ENCODE data around the gene MYZAP. TPM values are rescaled to one million over a fixed set of nuclear protein-coding genes. Genes with fewer than 3 reads are reported as not detected.

MYZAP gene
- polyA plus RNA-seq, 2 of the 4 experiments (the other 2 are of a cell fraction), result 1.2 to 2.4 TPM

DNA sequence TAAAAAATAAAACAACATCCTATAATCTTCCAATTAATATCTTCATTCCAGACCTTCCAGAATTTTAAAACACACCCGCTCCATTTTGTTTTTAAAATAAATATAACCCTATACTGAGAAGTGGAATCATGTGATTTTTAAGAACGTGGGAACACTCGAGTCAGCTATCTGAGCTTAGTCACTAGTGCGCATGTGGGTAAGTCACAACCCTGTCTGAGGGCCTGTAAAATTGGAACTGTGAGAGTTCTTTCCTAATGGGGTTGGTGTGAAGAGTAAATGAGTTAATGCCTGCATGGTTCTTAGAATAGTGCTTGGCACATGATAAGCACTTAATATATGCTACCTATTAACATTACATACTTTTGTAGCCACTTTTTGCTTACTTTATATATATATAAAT lies 95.0 kb downstream of the MYZAP start:
- no peaks in the 10 kb centered on the region for H3K9me3 ChIP-seq
- WGBS (ENCODE audit: missing lambda C conversion rate), result 79% methylated on average over 4 of the region's 4 CpGs
- no peak overlapping the region for H3K4me2 ChIP-seq
- DNase-seq (ENCODE audit: low read depth in 1 of 2, low spot score in 1 of 2) (no peak), FAIRE-seq (no peak), ATAC-seq (no peak)
- no peaks in the 10 kb centered on the region for H3K4me1 ChIP-seq
- H3K4me3 ChIP-seq, result no peak overlapping the region
- POLR2A ChIA-PET, result no interaction called here
- CTCF ChIA-PET, result interaction anchor here (0.9 kb wide), 1 partner anchor 129 kb away, joined by 3 read pairs; no protein-coding TSS in a partner anchor
- no peak for TF ChIP-seq RAD21 (conservative IDR thresholded peaks at IDR 0.05 in 1 of 2, IDR thresholded peaks at IDR 0.05 in 1 of 2)
- TF ChIP-seq POLR2A (IDR thresholded peaks at IDR 0.05; ENCODE audit: low read length), result no peak
- TF ChIP-seq MAFK (IDR thresholded peaks at IDR 0.05; ENCODE audit: partially characterized antibody), result no peak
- no peak for TF ChIP-seq PHF8 (IDR thresholded peaks at IDR 0.05; ENCODE audit: borderline replicate concordance, low read depth)
- TF ChIP-seq JUNB (IDR thresholded peaks at IDR 0.05), result no peak
- TF ChIP-seq JUN (IDR thresholded peaks at IDR 0.05), result no peak
- TF ChIP-seq TP53 (CRISPR knock-in tag; IDR thresholded peaks at IDR 0.05), result no peak
- TF ChIP-seq HOXB5 (CRISPR knock-in tag; IDR thresholded peaks at IDR 0.05), result no peak
- TF ChIP-seq ELK1 (IDR thresholded peaks at IDR 0.05; ENCODE audit: low read depth, low read length), result no peak
- TF ChIP-seq ATOH8 (CRISPR knock-in tag; IDR thresholded peaks at IDR 0.05; ENCODE audit: low read depth), result no peak
- no peak for TF ChIP-seq POLR2AphosphoS2 (conservative IDR thresholded peaks at IDR 0.05; ENCODE audit: low read length)
- no peak for TF ChIP-seq ZFP36 (IDR thresholded peaks at IDR 0.05; ENCODE audit: borderline replicate concordance, partially characterized antibody)
- no peak for TF ChIP-seq NFE2L2 (conservative IDR thresholded peaks at IDR 0.05; ENCODE audit: low read length)
- TF ChIP-seq CHD4 (IDR thresholded peaks at IDR 0.05; ENCODE audit: borderline replicate concordance), result no peak
- no peak overlapping the region for H3K27ac ChIP-seq

DNA sequence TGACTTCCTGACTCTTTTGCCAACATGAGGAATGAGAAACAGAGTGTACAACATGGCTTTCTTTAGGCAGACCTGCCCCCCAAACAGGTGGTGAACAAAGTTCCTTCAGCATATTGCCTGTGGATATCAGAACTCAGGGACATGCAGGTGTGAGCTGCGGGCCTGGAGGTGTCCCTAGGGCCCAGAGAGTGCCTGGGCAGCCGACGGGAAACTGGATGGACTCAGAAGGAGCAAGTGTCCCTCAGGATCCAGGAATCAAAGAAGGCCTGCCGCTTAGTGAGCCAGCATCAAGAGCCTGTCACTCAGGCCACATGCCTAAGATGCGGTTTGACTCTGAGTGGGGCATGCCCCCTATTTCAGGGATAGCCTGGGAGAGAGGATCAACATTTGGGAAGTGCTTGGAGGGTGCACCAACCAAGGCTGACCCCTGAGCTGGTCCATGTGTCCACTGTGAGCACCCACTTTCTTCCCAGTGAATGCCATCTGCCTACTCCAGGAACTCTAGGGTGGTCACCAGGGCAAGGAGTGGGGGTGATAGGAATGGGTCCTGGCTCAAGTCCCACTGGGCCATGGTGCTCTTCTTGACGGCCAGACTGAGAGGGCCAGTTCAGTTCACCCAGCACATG lies 98.8 kb downstream of the MYZAP start:
- FAIRE-seq (no peak), ATAC-seq (0 out of 6 replicates have a peak, but pooled peaks of 1 of the 2 experiments have one; percentile 39), DNase-seq (ENCODE audit: low read depth in 1 of 2, low spot score in 1 of 2) (no peak)
- WGBS (ENCODE audit: missing lambda C conversion rate), result 69% methylated on average over 6 of the region's 6 CpGs
- POLR2A ChIA-PET, result no interaction called here
- TF ChIP-seq MAZ (IDR thresholded peaks at IDR 0.05; ENCODE audit: borderline replicate concordance, low read depth, low read length) (no peak), HOXB13 (CRISPR knock-in tag; IDR thresholded peaks at IDR 0.05; ENCODE audit: low read depth) (no peak), KDM1A (IDR thresholded peaks at IDR 0.05; ENCODE audit: low read depth) (no peak), HDAC2 (IDR thresholded peaks at IDR 0.05) (no peak), BCL3 (IDR thresholded peaks at IDR 0.05) (no peak), NR3C1 (IDR thresholded peaks at IDR 0.05) (no peak), PHF8 (IDR thresholded peaks at IDR 0.05; ENCODE audit: borderline replicate concordance, low read depth) (no peak)
- Histone ChIP-seq H3K9me3 (no peaks in the 10 kb centered on the region), H3K4me3 (no peak overlapping the region), H3K27ac (no peak overlapping the region), H3K4me1 (no peaks in the 10 kb centered on the region), H3K4me2 (no peak overlapping the region)
- CTCF ChIA-PET, result interaction anchor here (0.6 kb wide), 1 partner anchor 42 kb away, joined by 3 read pairs; no protein-coding TSS in a partner anchor

- H3K27ac ChIP-seq, result no peak overlapping the region
- H3K4me3 ChIP-seq, result no peak overlapping the region
- 28% methylated on average over 1 of the region's 1 CpG for WGBS (ENCODE audit: missing lambda C conversion rate)
- DNase-seq (ENCODE audit: low read depth in 1 of 2, low spot score in 1 of 2), result no peak
- ATAC-seq, result no peak
- no peaks in the 10 kb centered on the region for H3K9me3 ChIP-seq
- CTCF ChIA-PET, result interaction anchor here (0.6 to 1.0 kb wide), 2 partner anchors 41 to 66 kb away, joined by 3 to 4 read pairs; no protein-coding TSS in a partner anchor
- FAIRE-seq, result no peak
- no peaks in the 10 kb centered on the region for H3K4me1 ChIP-seq
- H3K4me2 ChIP-seq, result no peak overlapping the region
- POLR2A ChIA-PET, result no interaction called here
- no peak for TF ChIP-seq EHF (CRISPR knock-in tag; IDR thresholded peaks at IDR 0.05)
- no peak for TF ChIP-seq ZFP36 (IDR thresholded peaks at IDR 0.05; ENCODE audit: borderline replicate concordance, partially characterized antibody)
- no peak for TF ChIP-seq HDAC2 (IDR thresholded peaks at IDR 0.05)
- TF ChIP-seq MAFK (IDR thresholded peaks at IDR 0.05; ENCODE audit: partially characterized antibody), result no peak
- TF ChIP-seq RARB (CRISPR knock-in tag; IDR thresholded peaks at IDR 0.05), result no peak
- TF ChIP-seq, protein P1, sequence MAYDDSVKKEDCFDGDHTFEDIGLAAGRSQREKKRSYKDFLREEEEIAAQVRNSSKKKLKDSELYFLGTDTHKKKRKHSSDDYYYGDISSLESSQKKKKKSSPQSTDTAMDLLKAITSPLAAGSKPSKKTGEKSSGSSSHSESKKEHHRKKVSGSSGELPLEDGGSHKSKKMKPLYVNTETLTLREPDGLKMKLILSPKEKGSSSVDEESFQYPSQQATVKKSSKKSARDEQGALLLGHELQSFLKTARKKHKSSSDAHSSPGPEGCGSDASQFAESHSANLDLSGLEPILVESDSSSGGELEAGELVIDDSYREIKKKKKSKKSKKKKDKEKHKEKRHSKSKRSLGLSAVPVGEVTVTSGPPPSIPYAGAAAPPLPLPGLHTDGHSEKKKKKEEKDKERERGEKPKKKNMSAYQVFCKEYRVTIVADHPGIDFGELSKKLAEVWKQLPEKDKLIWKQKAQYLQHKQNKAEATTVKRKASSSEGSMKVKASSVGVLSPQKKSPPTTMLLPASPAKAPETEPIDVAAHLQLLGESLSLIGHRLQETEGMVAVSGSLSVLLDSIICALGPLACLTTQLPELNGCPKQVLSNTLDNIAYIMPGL (CRISPR knock-in tag; IDR thresholded peaks at IDR 0.05; ENCODE audit: borderline replicate concordance), result no peak
- TF ChIP-seq RFX5 (IDR thresholded peaks at IDR 0.05), result no peak
- no peak for TF ChIP-seq CHD4 (IDR thresholded peaks at IDR 0.05; ENCODE audit: borderline replicate concordance)
- no peak for TF ChIP-seq REST (IDR thresholded peaks at IDR 0.05)
- no peak for TF ChIP-seq MAZ (IDR thresholded peaks at IDR 0.05; ENCODE audit: borderline replicate concordance, low read depth, low read length)
- no peak for TF ChIP-seq HOXB5 (CRISPR knock-in tag; IDR thresholded peaks at IDR 0.05)
These were observed 99.4 kb downstream of the MYZAP start for GRCh38 chr15:57691082-57691481.
